Fibroblast of the conjunctiva (primary cell): Measurements from ENCODE around the gene MAPKAPK3.

ENCODE experiments used
- DNase-seq: peaks from one replicate; pipeline ENCODE4 v3.0.0-alpha.2; 2010; ENCODE audit warnings: low read depth

MAPKAPK3 gene

DNA sequence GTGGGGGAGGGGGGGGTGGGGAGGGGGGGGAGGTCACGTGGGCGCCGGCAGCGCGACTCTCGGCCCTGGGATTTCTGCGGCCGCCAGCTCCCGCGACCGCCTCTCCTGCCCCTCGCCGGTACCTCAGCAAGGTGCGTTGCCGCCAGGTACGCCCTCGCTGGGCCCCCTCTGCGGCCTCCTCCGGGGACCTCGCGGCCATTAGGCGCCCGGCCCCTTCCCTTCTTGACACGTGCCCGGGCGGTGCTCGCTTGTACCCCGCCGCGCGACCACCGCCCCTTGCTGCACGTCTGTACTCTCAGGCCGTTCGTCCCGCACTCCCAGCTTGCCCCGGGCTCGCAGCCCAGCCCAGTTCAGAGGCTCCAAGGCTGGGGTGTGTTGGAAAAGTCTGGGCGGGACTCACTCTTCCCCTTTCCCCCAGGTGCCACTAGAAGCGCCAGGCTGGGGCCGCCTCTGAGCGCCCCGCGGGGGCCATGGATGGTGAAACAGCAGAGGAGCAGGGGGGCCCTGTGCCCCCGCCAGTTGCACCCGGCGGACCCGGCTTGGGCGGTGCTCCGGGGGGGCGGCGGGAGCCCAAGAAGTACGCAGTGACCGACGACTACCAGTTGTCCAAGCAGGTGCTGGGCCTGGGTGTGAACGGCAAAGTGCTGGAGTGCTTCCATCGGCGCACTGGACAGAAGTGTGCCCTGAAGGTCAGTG, at the start of gene MAPKAPK3:
MAPKAPK3 (plus strand) TSS at position 56 of the 696 bp plus-strand sequence; CDS start at position 471, 415 bp downstream.
- no peak for DNase-seq

DNA sequence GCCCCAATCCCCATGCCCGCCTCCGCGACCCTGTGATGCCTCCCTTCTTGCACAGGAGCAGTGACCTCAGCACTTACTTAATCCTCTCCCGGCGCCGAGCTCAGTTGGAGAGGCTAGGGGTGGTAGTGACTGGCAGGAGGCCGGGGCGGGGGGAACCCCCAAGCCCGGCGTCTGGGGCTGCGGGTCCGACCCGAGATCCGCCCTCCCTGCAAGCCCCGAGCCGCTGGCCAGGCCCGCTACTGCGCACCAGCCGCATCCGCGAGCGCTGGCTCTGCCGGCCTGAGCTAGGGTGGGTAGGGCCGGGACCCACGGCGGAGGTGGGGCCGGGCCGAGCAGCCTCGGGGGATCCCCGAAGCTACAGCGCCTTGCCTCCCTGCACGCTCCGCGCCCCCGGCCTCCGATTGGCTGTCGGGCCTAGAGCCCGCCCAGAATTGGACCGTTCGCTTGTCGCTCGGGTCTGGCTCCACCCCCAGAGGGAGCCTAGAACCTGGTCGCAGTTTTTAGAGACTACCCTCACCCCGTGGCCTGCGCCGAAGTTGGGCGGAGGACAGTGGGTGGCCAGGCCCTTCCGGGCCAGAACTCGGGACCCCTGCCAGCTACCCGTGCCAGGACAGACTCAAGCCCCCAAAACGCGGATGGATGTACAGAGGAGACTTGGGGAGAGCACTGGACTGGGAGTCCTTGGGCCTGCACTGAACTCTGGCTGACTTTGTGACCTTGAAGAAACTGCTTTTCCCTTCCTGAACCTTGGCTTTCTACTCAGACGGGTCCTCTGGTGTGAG, 49.4 kb upstream of the MAPKAPK3 start, which contains the start of gene C3orf18:
C3orf18 (minus strand) TSS at position 362 of the 782 bp plus-strand sequence. CDS start 2,048 bp downstream, outside the sequence.
- peak; percentile 78 for DNase-seq

DNA sequence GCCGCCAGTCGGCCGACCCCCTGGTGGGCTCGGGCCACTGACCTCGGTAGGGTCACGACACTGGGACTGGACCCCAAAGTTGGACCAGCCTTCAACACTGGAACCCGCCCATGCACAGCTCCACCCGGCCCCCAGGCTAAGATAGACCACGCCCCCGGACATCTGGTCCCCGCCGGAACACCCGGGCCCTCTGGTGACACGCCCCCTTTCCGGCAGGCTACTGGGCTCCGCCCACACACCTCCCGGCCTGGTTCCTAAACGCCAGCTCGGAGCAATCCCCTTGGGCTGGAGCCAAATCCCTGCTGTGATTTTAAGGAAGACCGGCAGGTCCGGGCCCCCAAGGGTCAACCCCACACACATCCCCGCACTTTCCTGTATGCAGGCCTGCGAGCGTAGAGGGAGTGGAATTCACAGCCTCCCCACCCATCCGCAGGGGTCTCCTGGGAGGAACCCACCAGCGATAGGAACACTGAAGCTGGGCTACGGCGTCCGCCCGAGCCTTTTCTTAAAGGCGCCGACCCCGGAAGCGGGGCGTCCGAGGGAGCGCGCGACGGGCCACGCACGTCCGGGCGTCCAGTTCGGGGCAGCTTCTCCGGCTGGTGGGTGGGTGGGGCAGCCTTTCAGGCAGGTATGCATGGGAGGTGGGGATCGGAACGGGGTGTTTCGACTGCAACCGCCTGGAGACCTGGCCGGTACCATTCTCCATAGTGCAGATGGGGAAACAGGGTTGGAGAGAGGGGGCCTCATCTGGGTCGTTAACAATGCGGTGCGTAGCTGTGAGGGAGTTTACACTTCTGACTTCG, 47.8 kb upstream of the MAPKAPK3 start, which contains the start of gene HEMK1:
HEMK1 (plus strand) TSS at position 576 of the 803 bp plus-strand sequence. CDS start 1,583 bp downstream, outside the sequence.
- DNase-seq = peak; percentile 88

DNA sequence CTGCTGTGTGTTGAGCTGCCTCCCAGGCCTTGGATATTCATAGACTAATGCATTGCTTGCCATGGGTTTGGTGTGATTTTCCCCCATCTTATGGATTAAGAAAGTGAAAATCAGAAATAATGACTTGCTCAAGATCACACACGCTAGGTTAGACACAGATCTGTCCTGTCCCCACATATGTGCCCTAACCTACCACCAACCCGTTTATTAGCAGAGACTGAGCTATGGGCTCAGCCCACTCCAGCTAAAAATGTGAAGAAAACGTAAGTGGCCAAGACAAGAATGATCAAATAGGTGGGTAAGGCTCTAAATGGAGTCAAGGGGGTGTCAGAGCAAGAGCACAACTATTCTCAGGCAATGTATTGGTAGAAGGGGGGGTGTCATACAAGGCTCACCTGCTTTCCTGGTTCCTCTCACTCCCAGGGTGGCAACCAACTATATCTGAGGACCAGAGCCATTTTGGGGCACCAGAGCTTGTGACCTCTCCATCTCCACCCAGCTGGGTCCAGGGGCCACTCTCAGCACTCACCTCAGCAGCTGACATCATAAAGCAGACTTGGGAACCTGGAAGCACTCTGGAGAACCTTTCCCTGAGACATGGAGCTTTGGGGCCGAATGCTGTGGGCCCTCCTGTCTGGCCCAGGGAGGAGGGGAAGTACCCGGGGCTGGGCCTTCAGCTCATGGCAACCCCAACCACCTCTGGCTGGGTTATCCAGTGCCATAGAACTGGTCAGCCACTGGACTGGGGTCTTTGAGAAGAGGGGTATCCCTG, 46.3 kb upstream of the MAPKAPK3 start:
- DNase-seq = no peak

DNA sequence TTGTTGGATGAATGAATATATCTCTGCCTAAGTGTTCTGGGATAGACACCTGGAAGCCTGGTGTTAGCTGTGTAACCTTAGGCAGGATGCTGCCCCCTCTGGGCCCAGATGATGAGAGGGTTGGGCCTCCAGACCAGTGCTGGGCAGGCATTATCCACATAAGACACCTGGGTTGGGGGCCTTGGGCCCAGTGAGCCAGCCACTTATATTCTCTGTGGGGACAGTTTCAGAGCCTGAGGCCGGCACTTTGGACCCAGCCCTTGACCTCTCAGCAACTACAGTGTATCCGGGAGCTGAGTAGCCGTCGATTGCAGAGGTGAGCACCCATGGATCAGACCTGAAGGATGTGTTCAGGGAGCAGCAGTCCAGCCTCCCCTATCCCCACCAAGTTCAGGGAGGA, 45.5 kb upstream of the MAPKAPK3 start:
- DNase-seq = no peak

DNA sequence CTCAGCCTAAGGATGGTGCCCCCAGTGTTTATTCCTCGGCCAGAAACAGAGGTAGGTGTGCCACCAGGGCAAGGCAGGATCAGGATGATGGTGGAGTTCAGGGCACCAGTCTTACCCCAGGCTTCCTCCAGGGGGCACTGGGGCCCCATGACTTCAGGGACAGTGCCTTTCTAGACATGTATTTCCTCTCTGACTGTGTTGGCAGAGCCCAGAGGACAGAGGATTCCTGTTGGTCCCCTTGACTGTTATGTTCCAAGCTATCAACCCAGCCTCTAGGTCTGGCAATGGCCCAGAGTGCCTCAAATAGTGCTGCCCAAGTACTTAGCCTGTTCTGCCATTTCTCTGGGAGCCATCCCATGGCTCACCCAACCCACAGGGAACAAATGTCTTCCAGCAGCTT, 44.8 kb upstream of the MAPKAPK3 start:
- DNase-seq = peak; percentile 50

DNA sequence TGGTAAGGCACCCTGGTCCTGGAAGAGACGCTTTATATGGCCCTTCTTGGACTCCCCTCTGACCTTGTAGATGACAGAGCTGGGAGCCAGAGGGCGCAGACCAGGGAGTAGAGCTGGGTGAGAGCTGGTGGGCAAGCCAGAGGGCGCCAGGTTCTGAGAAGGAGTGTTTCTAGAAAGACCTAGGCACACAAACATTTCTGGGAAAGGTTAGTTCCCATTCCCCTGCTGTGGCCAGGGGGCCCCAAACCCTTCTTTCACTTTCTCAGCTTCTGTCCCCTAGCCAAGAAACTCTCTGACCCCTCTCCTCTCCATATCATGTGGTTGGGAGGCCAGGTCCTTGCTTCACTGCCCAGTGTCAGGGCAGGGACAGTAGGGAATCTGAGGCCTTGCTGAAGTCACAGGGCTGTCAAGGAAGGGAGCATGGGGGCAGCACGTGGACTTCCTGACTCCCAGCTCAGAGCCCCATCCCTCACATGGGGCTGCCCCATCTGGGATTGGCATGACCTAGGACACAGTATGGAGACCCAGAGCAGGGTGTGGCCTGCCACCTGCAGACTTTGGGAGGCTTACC, 44.1 kb upstream of the MAPKAPK3 start:
- no peak for DNase-seq

DNA sequence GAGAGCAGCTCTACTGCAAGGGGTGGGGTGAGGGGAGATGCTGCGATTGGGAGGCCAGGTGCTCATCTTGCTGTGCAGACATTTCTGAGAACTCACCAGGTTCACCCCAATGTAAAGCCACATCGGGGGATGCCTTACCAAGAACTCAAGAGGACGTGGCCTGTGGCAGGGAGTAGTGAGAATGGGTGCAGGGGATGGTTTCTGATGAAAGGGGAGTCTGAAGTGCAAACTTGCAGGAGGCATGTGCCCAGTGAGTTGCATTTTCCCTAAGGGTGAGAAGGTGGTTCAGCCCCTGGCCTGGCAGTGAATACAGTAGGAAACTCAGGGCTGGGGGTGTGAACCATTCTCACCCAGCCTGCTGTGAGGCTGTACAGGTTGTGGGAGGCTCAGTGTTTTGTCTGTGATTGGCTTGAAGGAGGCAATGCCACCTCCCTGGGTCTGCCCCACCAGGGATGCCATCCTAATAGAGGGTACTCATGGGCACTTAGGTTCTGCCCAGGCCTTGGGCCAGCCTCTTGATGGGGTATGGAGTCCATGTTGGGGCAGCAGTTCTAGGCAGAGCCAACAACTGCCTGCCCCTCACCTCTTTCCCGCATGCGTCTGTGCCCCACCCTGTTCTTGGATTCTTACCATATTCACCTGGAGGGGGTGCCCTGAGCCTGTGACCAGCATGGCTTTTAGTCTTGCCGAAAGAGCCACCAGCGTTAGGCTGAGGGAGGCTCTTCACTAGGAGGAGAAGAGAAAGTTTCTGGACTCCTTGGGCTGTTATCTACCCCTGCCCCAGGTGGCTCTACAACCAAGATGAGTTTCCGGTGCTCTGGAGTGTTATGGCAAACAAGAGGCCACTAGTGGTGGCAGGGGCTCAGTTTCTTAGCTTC, 43.1 kb upstream of the MAPKAPK3 start:
- no peak for DNase-seq

DNA sequence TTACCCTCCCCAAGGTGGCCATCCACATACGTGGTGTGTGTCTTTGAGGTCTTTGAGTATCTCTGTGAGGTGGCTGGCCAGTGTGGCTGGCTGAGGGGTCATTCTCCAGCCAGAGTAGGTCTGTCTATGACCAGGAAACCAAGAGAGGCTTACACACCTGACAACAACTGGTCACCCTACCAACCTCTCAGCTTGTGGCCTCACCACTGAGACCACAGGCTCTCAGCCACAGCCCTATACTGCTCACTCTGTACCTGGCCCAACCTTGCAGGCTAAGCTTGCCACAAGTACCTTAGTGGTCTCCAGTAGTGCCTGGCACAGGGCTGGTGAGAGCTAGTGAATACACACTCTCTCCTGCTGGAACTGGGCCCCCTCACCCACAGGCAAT, 42.5 kb upstream of the MAPKAPK3 start:
- DNase-seq = no peak

DNA sequence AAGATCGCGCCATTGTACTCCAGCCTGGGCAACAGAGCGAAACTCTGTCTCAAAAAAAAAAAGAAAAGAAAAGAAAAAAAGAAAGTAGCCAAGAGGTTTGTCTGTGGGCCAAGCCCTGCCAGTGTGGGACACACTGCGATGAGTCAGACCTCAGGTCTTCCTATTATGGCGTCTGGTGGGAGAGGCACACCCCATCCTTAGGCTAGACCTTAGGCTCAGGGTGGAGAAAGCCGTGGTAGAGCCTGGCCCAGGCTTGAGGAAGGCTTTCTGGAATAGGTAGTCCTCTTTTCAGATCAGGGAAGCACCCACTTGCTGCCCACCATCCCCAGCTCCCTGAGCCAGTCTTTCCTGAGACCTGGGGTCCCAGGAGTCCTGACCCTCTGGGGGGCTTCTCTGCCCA, 41.6 kb upstream of the MAPKAPK3 start:
- DNase-seq = no peak

DNA sequence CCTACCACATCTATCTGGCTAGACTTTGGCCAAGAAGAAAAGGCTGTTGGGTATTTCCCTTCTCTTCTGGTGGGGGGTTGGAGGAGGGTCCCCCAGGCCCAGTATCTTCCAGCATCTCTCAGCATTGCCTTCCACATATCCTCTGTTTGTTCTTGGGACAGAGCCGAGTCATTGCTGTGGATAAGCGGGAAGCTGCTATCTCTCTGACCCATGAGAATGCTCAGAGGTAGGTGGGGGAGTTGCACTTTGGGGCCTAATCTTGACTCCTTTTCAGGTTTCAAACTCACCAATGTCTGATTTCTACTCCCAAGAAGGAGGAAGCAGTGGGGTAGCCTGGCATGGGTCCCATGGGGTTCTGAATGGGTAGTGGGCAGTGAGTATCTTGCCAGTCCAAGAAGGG, 39.6 kb upstream of the MAPKAPK3 start:
- no peak for DNase-seq

DNA sequence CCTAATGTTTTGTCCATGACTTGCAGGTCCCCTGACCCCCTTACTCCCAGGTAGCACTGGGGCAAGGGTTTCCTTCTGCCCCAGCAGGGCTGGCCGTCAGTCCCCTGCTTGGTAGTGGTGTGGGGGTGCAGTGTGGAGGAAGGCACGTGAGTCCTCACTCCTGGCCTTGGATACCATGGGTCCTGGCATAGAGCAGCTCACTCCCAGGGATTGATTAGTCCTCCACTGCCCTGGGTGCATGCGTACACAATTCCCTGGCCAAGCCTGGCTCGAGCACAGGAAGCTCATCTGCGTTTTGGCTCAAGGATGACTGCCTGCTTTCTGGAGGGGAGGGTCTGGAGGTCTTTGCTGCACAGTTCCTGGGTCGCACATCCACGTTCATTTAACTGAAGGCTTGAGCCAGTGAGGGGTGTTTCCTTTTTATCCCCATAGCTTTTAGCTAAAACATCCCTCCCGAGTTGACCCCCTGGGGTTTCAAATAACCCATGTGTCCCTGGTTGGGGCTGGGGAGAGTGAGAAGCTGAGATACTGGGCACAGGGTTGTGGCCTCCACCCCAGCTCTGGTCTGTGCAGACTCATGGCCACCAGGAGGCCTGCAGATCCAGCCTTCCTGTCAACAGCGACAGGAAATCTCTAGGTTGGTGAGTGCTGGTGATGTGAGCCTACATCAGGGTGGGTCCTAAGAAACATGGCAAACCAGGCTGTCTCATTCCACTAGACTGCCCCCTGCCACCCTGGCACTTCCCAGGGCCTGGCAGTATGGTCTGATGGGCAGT, 36.1 kb upstream of the MAPKAPK3 start:
- no peak for DNase-seq

DNA sequence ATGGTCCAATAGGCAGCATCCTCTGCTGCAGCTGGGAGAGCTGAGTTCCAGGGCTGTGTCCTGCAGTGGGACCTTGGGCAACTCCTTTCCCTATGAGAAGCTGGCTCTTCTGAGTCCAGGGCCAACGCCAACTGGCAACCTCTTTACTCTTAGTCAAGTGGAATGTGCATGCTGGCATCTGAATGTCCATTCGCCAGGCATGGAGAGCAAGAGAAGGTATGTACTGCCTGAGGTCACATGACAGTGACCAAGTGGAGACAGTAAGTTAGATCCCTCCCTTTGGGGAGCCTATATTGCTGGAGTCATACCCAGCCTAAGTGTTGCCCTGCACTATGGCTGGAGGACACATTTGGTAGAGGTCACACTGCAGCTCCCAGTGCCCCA, 35.5 kb upstream of the MAPKAPK3 start:
- DNase-seq = no peak

DNA sequence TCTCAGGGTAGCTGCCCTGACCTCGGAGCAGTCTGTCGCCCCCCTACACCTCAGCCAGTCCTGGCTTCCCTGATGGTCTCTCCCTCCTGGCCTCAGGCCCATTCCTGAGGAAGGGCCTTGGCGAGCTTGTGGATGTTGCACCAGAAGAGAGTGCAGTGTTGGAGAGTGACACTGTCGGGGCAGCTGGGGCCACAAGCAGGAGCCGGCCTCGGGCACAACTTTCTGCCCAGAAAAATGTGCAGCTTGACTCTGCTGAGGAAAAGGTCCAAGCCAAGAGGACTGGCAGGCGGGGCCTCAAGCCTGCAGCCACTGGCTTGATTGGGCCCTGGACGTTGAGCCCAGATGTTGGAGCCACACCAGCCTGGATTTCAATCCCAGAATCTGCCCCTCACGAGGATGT, 34.9 kb upstream of the MAPKAPK3 start:
- DNase-seq = no peak

DNA sequence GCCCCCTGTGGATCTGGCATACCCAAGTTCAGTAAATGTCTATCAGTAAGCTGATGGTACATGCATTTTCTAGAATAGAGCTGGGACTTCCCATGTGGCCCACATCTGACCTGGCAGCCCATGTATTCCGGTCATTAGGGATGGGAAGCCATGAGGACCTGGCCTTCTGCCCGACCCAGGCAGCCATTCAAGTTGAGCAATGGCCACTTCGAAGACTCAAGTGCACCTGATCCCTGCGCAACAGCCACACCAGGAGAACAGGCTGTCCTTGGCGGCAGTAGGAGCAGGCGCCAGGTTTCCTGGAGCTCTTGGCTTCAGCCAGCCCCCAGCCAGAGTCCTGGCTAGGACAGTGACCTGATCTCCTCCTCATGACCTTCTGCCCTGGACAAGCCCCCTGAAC, 33.1 kb upstream of the MAPKAPK3 start:
- DNase-seq = no peak

DNA sequence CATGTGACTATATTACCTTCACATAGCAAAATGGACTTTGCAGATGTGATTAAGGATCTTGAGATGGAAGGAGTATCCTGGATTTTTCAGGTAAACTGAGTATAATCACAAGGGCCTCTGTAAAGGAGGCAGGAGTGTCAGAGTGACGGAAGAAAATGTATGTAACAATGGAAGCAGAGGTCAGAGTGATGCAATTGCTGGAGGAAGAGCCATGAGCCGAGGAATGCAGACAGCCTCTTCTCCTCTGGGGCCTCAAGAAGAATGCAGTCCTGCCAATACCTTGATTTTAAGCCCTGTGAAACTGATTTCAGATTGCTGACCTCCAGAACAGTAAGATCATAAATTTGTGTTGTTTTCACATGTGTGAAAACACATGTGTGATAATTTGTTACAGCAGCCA, 32.6 kb upstream of the MAPKAPK3 start:
- DNase-seq = no peak

DNA sequence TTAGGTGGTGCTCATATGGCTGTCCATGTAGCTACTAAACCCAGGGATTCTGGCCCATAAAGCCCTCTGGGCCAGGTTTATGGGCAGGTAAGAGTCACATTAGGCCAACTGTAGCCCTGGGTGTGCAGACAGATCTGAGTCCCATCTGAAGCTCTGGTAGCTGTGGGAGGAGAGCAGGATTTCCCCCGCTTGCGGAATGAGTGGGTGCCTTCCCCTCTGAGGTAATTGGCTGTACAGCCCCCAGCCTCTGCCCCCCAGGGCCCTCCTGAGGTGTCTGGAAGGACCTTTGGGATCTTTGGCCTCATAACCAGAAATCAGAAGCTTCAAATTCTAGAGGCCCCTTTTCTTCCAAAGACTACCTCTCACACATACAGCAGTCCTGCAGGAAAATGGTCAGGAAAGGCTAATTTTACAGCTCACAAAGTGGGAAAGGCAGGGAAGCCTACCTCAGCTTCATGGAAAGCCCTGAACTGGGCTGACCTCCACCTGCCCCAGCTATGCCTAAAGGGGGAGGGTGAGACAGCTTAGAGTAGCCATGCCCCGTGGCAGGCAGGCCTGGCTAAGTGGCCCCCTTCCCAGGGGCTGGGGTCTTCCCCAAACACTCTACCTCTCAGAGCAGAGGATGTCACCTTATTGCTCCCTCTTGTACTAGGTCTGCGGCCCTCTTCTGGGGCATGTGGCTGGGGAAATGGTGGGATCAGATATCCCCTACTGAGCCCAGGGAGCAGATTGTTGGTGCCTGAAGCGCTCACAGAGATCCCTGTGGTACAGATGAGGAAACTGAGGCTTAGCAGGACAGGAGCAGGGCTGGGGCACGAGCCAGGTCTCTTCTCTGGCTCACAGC, 30.8 kb upstream of the MAPKAPK3 start:
- DNase-seq = no peak

DNA sequence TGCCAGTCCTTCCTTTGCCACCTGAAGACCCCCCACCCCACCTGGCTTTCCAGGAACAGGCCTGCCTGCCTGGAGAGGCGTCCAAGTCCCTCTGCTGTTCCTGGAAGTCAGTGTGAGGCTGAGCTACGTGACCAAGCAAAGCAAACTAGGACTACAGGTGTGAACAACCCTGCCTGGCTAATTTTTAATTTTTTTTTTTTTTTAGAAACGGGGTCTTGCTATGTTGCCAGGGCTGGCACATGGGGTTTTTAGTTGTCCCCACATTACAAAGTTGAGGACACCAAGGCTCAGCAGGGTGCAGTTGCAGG, 30.2 kb upstream of the MAPKAPK3 start:
- no peak for DNase-seq

DNA sequence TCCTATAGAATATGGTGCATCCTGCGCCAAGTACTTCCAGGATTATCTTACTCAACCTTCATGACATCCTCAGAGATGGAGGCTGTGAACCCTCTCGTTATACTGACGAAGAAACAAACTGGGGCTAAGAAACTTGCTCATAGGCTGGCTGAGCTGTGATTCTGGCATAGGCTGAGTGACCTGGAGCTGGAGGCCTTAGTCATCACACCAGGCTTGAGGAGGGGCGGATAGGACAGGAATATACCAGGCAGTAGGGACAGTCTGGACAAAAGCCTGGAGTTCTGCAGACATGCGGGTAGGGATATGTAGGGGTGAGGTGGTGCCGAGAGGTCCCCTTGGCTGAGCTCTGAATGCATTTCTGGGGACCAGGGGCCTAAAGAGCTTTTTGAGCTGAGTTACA, 29.6 kb upstream of the MAPKAPK3 start:
- no peak for DNase-seq
